Pulmonary artery endothelial cell (primary cell): ENCODE data around the gene GOLPH3. TPM values are rescaled to one million over a fixed set of nuclear protein-coding genes. Genes with fewer than 3 reads are reported as not detected.

Experiments
- DNase-seq: peaks from one replicate; pipeline ENCODE4 v3.0.0-alpha.2; 2011; ENCODE audit warnings: low read depth, low spot score
- total RNA-seq: library from RNA; depleted of rRNA; stranded (reverse); fragments of >200 nt; gene quantifications from 2 replicates; pipeline ENCODE4 v1.2.3, GENCODE V29; 2014

GOLPH3 gene
- total RNA-seq, 1 donor from 2014 or later = 63.4 TPM

DNA sequence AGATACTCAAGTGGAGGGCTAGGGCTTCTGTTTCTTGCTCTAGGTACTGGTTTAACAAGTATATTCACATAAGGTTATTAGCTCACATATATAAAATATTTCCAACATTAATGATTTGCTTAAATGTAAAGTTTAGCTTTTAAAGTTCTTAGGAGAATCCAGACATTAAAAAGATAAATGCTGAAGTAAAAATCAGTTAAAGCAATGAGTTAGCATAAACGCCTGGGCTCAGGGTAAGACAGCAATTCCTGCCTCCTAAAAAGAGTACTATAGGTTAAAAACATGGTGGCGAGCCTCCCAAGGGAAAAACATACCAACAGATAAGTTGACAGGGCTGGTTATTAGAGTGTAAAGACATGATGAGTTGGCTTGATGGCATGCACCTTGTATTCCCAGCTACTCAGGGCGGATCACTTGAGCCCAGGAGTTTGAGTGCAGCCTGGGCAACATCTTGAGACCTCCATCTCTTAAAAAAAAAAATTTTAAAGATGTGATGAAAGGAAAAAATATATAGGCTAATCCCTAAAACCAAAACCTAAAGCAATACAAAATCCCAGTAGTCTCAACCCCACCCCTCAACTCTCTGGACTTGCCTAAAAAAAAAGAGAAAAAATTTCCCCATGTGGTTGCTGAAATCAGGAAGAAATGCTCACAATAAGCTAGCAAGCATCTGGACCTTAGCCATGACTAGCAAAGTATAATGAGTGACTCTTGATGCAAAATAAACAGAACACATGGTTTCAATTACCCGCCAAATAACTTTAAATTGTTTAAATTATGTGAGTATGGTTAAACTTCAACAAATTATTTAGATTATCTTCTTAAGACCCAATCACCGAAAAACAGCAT lies 3.6 kb downstream of the GOLPH3 start:
- no peak for DNase-seq

DNA sequence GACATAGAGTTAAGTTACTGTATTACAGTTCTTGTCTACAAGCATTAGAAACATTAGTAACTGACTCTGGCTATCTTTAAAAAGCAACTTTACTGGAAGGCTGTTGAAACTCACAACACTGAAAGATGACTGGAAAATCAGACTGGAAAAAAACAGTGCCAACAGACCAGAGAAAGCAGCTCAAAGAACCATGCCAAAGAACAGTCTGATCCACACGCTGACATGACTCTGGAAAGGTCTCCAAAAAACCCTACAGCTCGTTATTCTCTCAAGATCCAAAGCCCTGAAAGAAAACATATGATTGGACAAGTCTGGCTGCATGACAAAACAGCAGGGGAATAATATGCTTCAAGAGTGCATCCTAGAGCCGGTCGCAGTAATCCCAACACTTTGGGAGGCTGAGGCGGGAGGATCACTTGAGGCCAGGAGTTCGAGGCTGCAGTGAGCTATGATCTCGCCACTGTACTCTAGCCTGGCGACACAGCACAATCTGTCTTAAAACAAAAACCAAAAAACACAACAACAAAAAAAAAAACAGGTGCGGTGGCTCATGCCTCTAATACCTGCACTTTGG lies 5.6 kb downstream of the GOLPH3 start:
- DNase-seq = no peak

DNA sequence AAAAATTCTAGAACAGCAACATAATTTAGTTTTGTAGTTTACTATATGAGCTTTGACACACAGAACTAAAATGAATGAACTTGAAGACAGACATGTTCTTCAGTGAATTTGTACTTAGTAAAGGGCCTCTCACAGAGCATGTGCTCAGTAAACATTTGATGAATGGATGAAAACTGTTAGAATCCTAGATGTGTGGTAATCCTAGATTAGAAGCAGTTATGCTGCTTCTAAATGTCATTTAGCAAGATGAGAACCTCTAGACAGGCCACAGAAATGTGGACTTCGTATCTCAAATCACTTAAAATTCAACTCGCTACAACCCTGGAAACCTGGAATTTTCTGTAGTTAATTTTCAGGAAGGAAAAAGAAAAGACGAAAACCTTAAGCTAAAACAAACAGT lies 8.5 kb downstream of the GOLPH3 start:
- no peak for DNase-seq

DNA sequence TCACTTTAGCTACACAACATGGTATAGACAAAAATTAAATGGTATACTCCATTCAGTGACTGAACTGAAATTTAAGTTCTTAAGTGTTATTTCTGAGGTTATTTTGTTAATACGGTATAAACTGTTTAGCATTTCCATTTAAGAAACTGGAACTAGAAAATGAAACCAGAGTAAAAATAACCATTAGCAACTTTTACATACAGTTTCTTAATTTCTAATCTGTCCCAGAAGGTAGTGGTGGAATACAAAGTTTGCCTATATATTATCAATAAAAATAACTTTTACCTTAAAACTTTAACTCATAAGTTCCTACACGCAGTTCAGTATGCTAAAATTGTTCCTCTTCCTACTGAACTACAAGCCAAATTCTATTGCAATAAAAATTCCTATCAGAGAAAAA lies 10.3 kb downstream of the GOLPH3 start:
- no peak for DNase-seq

DNA sequence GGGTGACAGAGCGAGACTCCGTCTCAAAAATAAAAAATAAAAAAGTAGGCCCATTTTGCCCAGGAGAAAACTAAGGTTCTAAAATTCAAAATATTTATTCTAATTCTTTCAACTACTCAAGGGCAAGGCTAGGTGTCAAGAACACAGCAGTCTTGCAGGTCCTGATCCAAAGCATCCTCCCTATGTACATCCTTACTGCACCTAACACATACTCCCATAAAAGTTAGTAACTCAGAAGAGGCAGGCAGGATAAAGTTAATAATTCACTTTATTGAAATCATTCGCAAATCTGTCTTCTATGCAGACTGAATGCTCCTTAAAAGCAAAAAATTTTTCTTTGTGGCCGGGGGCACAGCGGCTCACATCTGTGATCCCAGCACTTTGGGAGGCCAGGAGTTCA lies 11.1 kb downstream of the GOLPH3 start:
- DNase-seq = no peak

DNA sequence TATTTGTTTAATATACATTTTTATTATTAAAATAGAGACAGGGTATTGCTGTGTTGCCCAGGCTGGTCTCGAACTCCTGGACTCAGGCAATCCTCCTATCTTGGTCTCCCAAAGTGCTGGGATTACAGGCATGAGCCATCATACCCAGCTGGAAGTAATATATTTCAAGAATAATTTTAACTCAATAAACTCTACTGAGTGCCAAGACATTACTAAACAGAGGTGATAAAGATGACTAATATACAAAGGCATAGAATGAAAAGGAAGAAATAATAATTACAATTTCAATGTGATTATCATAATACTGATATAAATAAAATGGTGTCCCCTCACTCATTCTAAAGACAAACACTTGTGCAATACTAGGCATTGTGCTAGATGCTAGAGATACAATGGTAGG lies 13.9 kb downstream of the GOLPH3 start:
- DNase-seq = no peak

DNA sequence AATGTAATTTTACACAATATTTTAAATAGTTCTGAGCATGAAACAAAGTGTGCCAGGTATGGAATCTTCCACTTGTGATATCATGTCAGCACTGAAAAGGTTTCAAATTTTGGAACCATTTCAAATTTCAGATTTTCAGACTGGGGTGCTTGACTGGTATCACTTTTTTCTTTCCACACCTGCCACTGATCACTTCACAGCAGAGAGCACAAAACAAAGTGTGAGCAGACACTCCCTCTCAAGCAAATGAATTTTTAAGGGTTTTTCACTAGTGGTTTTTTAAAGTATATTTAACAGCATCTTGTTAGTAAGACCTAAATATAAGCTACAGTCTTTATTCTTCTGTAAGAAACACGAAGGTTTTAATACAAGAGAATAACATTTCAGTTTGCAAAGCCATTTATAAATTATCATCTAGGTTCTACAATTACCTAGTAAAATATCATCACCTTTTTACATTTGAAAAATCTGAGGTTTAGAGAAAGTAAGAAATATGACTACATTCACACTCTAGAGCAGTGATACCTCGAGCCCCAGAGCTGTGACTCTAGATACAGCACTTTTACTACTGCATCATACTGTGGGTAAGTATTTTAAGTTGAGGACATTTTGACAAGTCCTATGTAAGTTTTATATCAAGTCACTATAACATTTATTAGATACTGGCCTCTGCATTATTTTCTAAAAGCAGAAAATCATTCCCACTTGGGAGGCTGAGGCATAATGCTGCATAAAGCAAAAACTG lies 14.6 kb downstream of the GOLPH3 start:
- DNase-seq = no peak

DNA sequence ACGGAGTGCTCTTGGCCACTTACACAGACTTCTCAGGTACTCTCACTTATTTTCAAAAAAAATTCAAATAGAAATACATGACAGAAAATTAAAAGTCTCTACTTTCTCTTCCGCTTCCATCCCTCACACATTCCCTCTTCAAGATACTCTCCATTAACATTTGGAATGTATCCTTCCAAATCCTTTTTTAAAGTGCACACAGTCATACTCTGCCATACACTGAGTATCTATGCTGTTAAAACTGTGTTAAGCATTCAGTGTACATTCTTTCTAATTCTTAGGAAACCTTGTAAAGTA lies 15.5 kb downstream of the GOLPH3 start:
- no peak for DNase-seq

DNA sequence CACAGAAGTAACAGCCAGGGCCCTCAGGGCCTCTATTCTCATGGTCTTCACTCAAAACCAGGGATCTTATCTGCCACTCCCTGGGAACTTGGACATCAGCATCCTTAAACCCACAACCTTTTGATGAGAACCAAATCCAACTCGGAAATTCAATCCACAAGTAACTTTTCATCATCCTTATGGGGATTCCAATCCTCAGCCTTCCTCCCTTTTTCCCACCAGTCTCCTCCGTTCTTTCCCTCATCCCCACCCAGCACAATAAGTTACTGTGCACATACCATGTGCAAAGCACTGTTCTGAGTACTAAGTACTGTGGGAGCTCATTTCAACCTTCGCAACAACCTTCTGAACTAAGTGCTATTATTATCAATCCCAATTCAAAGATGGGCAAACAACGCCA lies 17.0 kb downstream of the GOLPH3 start:
- DNase-seq = no peak

DNA sequence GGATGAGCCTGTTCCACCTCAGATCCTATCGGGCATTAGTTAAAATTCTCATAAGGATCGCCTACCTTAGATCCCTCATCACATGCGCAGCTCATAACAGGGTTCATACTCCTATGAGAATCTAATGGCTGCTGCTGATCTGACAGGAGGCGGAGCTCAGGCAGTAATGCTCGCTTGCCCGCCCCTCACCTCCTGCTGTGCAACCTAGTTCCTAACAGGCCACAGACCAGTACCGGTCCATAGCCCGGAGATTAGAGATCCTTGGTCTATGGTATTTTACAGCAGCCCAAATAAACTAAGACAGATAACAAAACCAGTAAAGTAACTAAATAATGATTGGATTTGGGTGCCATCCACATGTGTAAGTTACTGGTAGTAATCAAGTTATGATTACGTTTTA lies 17.5 kb downstream of the GOLPH3 start:
- DNase-seq = no peak

DNA sequence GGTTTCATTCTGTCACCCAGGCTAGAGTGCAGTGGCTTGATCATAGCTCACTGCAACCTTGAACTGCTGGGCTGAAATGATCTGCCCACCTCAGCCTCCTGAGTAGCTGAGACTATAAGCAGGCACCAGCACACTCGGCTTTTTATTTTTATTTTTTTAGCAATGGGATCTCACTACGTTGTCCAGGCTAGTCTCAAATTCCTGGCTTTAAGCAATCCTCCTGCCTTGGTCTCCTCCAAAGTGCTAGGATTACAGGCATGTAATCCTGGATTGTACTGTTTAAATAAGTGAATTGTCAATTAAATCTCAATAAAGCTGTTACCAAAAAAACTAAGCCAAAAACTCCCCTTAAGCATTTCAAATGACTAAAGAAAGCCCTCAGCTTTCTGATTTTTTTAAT lies 18.9 kb downstream of the GOLPH3 start:
- DNase-seq = no peak

DNA sequence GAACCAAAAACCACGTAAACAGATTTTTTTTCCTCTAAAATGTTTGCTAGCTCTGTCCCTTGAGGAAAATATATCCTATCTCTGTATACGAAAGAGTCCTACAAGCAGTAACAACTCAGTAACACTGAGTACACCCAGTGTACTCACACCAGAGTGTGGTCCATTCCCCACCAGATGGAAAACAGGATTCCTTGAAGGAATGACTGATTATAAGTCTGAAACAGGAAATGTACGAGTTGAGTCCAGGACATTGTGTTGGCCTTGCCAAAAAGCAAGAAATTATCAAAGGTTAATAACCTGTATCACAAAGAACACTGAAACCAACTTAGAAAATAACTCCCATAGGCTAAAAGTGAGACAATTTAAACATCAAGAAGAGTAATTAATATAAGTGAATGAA lies 20.4 kb downstream of the GOLPH3 start:
- peak; percentile 48 for DNase-seq

DNA sequence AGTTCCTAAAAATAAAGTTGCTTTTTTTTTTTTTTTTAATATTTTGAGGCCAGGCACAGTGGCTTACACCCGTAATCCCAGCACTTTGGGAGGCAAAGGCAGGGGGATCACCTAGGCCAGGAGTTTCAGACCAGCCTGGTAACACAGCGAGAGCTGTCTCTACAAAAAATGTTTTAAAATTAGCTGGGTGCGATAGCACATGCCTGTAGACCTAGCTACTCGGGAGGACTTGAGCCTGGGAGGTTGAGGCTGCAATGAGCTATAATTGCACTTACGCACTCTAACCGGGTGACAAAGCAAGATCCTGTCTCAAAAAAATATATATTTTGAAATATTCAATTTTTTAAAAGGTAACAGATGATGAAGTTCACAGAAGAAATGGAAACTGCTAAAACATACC lies 22.9 kb downstream of the GOLPH3 start:
- no peak for DNase-seq

DNA sequence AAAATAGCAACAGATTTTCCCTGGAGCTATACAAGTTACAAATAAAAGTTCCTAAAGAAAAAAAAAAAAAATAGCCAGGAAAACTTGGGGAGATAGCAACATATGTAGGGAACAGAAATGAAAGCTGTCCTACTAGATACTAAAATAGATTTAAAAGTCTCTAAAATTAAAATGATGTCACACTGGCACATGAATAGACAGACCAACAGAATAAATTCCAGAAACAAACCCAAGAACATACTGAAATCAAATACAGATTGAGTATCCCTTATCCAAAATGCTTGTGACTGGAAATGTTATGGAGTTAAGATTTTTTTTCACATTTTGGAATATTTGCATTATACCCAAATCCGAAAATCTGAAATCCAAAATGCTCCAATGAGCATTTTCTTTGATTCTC lies 23.8 kb downstream of the GOLPH3 start:
- DNase-seq = no peak

DNA sequence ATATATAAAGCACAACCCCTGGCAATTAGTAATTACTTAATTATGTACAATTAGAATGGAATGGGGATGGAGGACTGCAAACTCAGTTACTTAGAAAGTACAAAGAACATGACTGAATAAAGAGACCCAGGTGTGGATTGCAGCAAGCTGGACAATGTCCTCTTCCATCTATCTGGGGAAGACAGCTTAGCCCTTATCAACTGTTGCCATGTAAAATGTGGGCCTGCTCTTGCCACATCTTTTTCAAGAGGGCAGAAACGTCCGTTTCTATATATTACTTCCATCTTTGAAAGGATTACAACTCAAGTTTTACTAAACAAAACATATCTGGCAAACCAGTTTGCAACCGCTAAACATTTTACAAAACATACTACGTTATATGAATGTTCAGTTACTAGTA lies 26.2 kb downstream of the GOLPH3 start:
- DNase-seq = no peak

DNA sequence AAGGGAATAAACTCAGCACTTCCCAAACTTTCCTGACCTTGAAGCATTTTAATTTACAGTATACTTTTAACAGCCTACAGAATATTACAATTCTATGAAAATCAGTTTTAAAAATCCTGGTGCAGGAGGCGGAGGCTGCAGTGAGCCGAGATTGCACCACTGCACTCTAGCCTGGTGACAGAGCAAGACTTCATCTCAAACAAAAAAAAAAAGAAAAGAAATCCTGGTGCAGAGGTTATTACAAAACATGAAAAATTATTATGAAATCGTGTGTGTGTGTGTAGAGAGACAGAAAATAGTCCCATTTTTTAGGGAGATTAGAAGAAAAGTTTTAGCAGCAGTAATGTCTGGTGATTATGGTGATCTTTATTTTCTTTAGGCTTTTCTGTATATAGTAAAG lies 26.9 kb downstream of the GOLPH3 start:
- DNase-seq = no peak

DNA sequence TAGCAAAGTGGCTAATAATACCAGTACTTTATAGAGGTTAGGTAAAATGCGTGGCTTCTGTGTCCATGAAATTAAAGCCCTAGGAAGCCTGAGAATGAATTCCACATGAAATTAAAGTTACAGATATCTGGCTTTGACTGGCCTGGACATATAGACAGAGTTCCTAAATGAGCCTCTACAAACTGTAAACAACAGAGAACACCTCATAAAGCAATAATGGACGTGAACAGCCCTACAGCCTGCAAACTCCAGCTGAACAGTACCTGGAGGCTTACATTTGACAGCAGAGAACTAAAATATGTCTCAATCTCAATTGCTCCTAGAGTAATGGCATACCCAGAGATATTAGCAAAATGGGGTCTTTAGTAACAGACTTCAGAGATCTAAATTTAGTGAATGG lies 28.7 kb downstream of the GOLPH3 start:
- DNase-seq = no peak

DNA sequence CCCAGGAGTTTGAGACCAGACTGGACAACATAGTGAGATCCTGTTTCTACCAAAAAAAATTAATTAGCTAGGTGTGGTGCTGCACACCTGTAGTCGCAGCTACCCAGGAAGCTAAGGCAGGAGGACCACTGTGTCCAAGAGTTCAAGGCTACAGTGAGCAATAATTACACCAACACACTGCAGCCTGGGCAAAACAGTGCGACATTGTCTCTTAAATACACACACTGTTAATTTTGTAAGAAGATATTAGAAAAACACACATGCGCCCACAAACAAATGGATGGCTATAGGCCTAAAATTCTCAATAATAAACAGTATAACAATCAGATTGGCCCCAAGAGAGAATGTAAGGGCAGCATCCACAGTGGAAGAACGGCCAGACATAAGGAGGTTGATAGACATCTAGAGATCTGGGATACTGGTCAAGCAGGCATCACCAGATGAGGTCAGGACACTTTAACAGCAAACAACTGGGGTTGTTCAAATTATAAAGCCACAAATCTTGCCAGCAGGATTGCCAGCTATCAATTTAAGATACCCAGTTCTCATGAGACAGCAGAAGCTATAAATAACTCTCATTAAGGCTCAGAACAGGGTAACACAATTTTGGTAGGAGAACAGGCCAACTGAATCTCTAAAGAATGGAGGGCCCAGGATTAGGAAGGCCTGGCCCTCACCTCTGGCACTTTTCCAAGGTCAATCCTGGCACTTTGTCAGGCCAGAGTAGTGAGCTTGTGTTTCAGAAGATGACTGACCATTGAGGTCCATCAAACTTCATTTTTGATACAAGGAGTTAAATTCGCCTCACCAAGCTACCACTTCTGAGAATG lies 29.5 kb downstream of the GOLPH3 start:
- DNase-seq = no peak

DNA sequence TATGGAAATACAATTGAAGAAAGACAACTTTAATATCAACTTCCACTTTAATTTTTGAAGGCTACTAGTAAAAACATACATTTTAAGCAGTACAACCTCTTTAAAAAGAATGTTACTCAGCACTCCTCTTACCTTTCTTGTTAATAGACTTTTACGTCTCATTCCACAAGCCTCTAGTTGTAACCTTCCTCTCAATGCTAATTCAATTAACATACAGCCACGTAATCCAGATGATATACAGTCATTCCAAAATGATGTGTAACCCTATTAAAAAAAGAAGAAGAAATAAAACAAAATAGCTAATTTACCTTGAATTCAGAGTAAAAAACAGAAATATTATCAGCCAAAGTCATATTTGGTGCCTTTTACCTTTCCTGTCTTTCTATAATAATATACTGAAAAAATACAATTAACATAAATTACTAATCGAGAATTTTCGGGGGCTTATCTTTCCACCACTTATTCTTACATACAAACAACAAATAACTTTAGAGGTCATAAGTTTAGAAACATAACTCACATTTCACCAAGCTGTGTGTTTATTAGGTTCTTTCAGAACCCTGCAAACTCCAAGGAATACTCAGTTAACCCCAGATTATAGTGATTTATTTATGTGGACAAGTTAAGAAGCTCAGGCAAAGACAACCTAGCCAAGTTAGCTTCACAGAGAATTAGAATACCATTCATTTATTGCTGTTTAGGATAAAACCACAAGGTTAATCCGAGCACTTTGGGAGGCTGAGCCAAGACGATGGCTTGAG lies 30.3 kb downstream of the GOLPH3 start:
- no peak for DNase-seq

DNA sequence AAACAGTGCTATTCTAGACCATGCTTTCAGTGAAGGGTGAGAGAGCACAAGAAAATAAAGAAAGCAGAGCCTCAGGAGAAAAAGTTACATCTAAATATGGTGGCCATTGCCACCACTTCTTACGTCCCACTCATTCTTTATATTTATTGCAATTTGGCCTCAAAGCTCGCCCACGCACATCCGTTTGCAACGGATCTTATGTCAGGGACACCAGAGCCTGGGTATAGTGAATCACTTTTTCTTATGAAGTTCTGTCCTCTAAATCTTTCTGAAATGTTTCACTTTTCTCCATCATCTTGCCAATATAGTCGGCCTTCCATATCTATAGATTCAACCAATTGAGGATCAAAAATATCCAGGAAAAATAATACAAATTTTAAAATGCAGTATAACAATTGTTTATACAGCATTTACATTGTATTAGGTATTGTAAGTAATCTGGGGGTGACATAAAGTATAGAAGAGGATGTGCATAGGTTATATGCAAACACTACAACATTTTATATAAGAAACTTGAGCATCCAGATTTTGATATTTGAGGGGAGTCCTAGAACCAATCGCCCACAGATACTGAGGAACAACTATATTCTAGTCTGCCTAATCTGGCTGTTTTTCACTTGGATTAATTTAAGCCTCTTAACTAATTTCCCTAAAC lies 35.2 kb downstream of the GOLPH3 start:
- DNase-seq = no peak

DNA sequence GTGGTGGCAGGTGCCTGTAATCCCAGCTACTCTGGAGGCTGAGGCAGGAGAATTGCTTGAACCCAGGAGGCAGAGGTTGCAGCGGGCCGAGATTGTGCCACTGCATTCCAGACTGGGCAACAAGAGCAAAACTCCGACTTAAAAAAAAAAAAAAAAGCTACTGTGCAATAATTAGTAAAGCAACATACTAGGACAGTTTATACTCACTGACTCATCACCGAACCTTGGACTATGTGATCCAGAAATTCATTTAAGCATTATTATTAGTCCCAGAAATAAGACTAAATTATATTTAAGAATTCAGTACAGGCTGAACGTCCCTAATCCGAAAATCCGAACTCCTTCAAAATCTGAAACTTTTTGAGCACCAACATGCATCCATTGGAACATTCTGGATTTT lies 37.8 kb downstream of the GOLPH3 start:
- no peak for DNase-seq
